Stimulated activated naive CD8-positive, alpha-beta T cell treated with anti-CD3 and anti-CD28 coated beads, Interleukin-15, Interleukin-2, amounts not matched to agents 100 ng/mL and 50 ng/mL, for 24 hours (primary cell): ENCODE data around the gene ADAMTS2.

Experiments used
- H3K27ac Mint-ChIP-seq: one replicate; pipeline ENCODE4 v1.8.0; 2021; ENCODE audit warnings: mild to moderate bottlenecking, mixed read lengths
- H3K27me3 Mint-ChIP-seq: one replicate; pipeline ENCODE4 v1.8.0; 2021; ENCODE audit warnings: mixed read lengths
- H3K36me3 Mint-ChIP-seq: one replicate; pipeline ENCODE4 v1.8.0; 2021; ENCODE audit warnings: low read depth, mixed read lengths
- H3K4me1 Mint-ChIP-seq: one replicate; pipeline ENCODE4 v1.8.0; 2021; ENCODE audit warnings: low read depth, mixed read lengths
- H3K4me3 Mint-ChIP-seq: one replicate; pipeline ENCODE4 v1.8.0; 2021; ENCODE audit warnings: mild to moderate bottlenecking, mixed read lengths
- H3K9me3 Mint-ChIP-seq: one replicate; pipeline ENCODE4 v1.8.0; 2021; ENCODE audit warnings: mixed read lengths

The ADAMTS2 gene

GRCh38 chr5:179281694-179282093 lies 63.6 kb downstream of the ADAMTS2 start:
- no peaks in the 10 kb centered on the region for H3K36me3 Mint-ChIP-seq
- H3K9me3 Mint-ChIP-seq, result peaks cover 5% of the 10 kb centered on the region
- no peaks in the 10 kb centered on the region for H3K27me3 Mint-ChIP-seq
- H3K4me3 Mint-ChIP-seq, result no peak overlapping the region
- H3K27ac Mint-ChIP-seq, result no peak overlapping the region
- no peaks in the 10 kb centered on the region for H3K4me1 Mint-ChIP-seq

DNA sequence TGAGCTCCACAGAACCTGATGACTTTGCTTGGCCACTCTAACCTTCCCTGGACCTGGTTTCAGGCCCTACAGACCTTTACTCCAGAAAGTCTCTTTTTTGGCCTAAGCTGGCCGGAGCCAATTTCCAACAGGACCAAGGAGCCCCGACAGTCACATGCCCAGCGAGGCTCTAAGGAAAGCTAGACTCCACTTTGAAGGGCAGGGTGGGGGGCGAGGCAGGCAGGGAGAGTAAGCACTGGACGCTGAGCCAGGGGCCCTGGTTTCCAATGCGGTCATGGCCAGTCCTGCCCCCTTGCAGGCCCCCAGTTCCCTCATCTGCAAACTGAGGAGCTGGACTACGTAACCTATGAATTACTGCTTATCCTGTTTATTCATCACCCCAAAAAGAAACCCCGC lies 65.2 kb downstream of the ADAMTS2 start:
- H3K9me3 Mint-ChIP-seq, result peaks cover 5% of the 10 kb centered on the region
- H3K27ac Mint-ChIP-seq, result no peak overlapping the region
- H3K36me3 Mint-ChIP-seq, result no peaks in the 10 kb centered on the region
- no peaks in the 10 kb centered on the region for H3K27me3 Mint-ChIP-seq
- H3K4me3 Mint-ChIP-seq, result no peak overlapping the region
- no peaks in the 10 kb centered on the region for H3K4me1 Mint-ChIP-seq

DNA sequence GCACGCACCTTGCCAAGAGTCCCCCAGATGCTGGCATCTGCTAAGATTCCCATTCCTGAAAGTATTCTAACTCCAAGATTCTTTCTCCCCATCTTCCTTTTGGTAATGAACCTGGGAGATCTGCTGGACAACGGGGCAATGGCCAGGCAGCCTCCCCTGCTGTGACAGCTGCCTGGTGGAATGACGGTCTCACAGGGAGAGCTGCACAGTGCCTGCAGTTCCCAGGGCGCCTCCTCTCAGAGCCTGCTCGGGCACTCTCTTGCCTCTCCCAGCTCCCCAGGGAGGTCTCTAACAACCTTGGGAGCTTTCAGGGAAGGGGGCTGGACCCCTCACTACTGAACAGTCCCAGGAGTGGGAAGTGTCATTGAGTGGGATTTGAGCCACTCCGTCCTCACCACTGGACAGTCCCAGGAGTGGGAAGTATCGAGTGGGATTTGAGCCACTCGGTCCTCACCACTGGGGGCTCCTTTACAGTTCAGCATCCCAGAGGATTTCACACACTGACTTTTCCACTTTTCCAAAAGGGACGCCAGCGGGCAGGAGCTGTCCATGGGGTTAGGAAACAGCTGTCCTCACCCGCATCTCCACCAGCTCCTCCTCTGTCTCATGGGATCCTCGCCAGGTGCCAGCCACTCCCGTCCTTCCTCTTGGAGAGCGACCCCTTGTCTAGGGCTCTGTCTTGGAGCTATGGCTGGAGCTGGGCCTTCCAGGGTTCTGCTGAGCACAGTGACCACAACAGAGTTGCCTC lies 65.7 kb downstream of the ADAMTS2 start:
- H3K27me3 Mint-ChIP-seq, result no peaks in the 10 kb centered on the region
- H3K9me3 Mint-ChIP-seq, result peaks cover 5% of the 10 kb centered on the region
- no peak overlapping the region for H3K27ac Mint-ChIP-seq
- no peaks in the 10 kb centered on the region for H3K36me3 Mint-ChIP-seq
- no peak overlapping the region for H3K4me3 Mint-ChIP-seq
- H3K4me1 Mint-ChIP-seq, result no peaks in the 10 kb centered on the region

- H3K9me3 Mint-ChIP-seq, result peaks cover 5% of the 10 kb centered on the region
- H3K36me3 Mint-ChIP-seq, result no peaks in the 10 kb centered on the region
- H3K27ac Mint-ChIP-seq, result no peak overlapping the region
- H3K4me1 Mint-ChIP-seq, result no peaks in the 10 kb centered on the region
- H3K27me3 Mint-ChIP-seq, result no peaks in the 10 kb centered on the region
- H3K4me3 Mint-ChIP-seq, result no peak overlapping the region
Observed at GRCh38 chr5:179278546-179278945, 66.7 kb downstream of the ADAMTS2 start.

DNA sequence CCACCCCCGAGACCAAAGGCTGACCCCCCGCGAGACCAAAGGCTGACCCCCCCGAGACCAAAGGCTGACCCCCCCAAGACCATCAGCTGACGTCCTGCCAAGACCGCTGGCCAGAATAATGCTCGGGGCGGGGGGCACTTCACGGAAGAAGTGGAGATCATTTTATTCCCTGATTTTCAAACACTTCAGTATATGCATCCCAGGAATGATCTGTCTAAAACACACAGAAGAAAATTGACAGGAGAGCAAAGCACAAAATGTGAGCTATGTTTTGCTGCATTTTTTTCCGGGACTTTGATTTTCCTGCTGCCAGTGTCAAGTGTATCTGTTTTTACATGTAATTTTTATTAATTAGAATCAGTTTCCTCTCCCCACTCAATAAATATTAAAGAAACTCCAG lies 67.1 kb downstream of the ADAMTS2 start:
- Mint-ChIP-seq H3K27ac (no peak overlapping the region), H3K9me3 (peaks cover 5% of the 10 kb centered on the region), H3K36me3 (no peaks in the 10 kb centered on the region), H3K4me1 (no peaks in the 10 kb centered on the region), H3K4me3 (no peak overlapping the region), H3K27me3 (no peaks in the 10 kb centered on the region)

- no peaks in the 10 kb centered on the region for H3K9me3 Mint-ChIP-seq
- H3K36me3 Mint-ChIP-seq, result no peaks in the 10 kb centered on the region
- H3K27ac Mint-ChIP-seq, result no peak overlapping the region
- no peaks in the 10 kb centered on the region for H3K4me1 Mint-ChIP-seq
- no peak overlapping the region for H3K4me3 Mint-ChIP-seq
- H3K27me3 Mint-ChIP-seq, result no peaks in the 10 kb centered on the region
Observed at GRCh38 chr5:179276838-179277395, 68.3 kb downstream of the ADAMTS2 start.

DNA sequence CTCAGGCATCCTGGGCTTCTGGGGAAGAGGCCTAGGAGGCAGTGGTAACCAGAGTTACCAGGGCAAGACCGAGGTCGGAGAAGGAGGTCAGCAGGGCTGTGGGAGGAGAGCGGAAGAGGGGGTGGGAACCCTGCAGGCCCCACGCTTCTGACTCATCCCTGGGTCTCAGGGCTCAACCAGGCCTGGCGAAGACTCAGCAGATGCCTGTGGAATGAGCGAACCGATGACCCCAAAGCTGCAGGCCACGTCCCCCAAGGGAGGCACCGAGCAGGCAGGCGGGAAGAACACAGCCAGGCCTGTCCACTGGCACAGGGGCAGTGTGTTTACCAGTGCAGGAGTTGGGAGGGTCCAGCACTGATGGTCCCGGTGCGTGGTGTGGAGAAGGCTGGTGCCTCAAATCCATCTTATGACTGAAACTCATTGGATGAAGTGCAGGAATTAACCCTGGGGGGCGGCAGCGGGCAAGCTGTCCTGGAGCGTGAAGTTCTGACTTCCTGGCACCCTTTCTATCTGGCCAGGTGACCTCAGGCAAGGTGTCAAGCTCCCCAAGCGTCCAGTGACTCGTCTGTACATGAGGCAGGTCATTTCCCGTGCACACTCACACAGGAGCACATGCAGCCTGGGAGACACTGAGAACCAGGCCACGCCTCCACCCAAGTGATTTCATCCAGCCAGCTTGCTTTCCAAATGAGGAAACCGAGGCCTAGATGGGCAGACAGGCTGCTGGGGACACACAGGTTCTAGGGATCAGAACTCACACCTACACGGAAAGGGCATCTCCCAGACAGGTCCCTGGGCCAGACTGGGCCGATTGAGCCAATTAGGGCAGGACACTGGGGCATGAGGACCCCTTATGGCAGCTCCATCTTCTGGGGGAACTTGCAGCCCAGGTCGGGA lies 69.1 kb downstream of the ADAMTS2 start:
- Mint-ChIP-seq H3K4me1 (no peaks in the 10 kb centered on the region), H3K27me3 (no peaks in the 10 kb centered on the region), H3K9me3 (no peaks in the 10 kb centered on the region), H3K4me3 (no peak overlapping the region), H3K36me3 (no peaks in the 10 kb centered on the region), H3K27ac (no peak overlapping the region)

DNA sequence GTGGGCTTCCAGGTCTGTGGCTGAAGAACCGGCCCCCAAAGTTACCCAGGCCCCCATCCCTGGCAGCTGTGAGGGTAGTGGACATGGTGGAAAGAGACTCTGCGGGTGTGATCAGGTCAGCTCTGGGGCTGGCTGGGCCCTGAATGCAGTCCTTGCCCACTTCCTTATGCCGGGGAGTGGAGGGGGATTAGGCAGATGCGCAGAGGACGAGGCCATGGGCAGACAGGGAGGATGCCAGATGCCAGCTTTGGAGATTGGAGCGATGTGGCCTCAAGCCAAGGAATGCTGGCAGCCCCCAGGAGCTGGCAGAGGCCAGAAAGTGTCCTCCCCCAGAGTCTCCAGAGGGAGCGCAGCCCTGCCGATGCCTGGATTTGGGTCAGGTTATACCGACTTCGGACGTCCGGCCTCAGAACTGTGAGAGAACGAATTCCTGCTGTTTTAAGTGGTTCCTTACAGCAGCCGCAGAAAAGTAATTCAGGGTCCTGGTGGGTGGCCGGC lies 69.8 kb downstream of the ADAMTS2 start:
- H3K27ac Mint-ChIP-seq, result no peak overlapping the region
- H3K36me3 Mint-ChIP-seq, result no peaks in the 10 kb centered on the region

GRCh38 chr5:179274321-179275315 lies 70.6 kb downstream of the ADAMTS2 start:
- no peaks in the 10 kb centered on the region for H3K36me3 Mint-ChIP-seq
- H3K4me3 Mint-ChIP-seq, result no peak overlapping the region
- no peak overlapping the region for H3K27ac Mint-ChIP-seq
- H3K4me1 Mint-ChIP-seq, result no peaks in the 10 kb centered on the region
- no peaks in the 10 kb centered on the region for H3K9me3 Mint-ChIP-seq
- H3K27me3 Mint-ChIP-seq, result no peaks in the 10 kb centered on the region

More for the DNA sequence above, 69.8 kb downstream of the ADAMTS2 start:
- Mint-ChIP-seq H3K9me3 (no peaks in the 10 kb centered on the region), H3K4me1 (no peaks in the 10 kb centered on the region), H3K4me3 (no peak overlapping the region), H3K27me3 (no peaks in the 10 kb centered on the region)

DNA sequence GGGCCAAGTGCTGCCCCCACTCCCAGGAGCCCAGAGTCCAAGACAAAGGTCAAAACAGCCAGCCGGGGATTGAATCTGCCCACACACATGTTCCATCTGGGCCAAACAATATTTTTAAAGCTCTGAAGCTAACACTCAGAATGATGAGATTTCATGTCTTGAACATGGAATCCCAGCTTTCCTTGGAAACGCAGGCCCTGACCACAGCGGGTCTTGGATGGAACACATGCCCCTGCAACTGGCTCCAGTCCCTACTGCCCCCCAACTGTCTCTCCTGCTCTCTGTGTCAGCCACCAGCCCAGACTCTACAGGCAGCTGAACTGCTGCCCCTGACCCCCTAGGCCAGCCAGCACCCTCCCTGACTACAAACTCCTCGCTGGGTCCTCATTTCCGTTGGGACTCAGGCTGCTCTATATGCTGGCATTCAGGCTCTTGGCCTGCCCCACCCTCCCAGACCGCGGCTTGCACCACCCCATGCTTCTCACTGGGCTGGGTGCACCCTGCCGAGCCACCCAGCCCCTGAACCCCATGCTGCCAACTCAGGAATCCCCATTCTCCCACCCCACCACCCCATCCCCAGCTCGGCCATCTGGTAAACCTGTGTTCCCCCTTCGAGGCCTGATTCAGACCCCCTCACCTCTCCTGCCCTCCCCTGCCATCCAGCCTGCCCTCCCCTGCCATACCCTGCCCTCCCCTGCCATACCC lies 71.7 kb downstream of the ADAMTS2 start:
- Mint-ChIP-seq H3K27me3 (no peaks in the 10 kb centered on the region), H3K27ac (no peak overlapping the region), H3K4me1 (no peaks in the 10 kb centered on the region), H3K4me3 (no peak overlapping the region), H3K36me3 (no peaks in the 10 kb centered on the region), H3K9me3 (no peaks in the 10 kb centered on the region)

DNA sequence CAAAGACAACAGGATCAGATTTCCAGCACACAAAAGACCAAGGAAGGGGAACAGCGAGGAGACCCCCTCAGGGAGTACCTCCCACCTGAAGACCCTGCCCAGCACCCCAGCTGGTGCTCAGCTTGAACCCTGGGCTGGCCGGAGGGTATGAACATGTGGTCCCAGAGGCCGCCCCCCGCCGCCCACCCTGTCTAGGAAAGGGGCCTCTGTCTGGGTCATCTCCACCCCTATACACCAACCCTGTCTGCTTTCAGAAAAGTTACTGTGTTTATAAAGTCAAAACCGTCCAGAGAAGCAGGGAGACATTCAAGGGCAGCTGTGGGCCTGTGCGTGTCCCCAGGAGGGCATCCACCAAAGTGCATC lies 72.2 kb downstream of the ADAMTS2 start:
- Mint-ChIP-seq H3K36me3 (no peaks in the 10 kb centered on the region), H3K9me3 (no peaks in the 10 kb centered on the region), H3K4me3 (no peak overlapping the region), H3K27me3 (no peaks in the 10 kb centered on the region), H3K27ac (no peak overlapping the region), H3K4me1 (no peaks in the 10 kb centered on the region)

GRCh38 chr5:179272326-179273072 lies 72.8 kb downstream of the ADAMTS2 start:
- H3K4me1 Mint-ChIP-seq, result no peaks in the 10 kb centered on the region
- no peaks in the 10 kb centered on the region for H3K27me3 Mint-ChIP-seq
- H3K36me3 Mint-ChIP-seq, result no peaks in the 10 kb centered on the region
- no peak overlapping the region for H3K27ac Mint-ChIP-seq
- H3K4me3 Mint-ChIP-seq, result no peak overlapping the region
- H3K9me3 Mint-ChIP-seq, result no peaks in the 10 kb centered on the region

DNA sequence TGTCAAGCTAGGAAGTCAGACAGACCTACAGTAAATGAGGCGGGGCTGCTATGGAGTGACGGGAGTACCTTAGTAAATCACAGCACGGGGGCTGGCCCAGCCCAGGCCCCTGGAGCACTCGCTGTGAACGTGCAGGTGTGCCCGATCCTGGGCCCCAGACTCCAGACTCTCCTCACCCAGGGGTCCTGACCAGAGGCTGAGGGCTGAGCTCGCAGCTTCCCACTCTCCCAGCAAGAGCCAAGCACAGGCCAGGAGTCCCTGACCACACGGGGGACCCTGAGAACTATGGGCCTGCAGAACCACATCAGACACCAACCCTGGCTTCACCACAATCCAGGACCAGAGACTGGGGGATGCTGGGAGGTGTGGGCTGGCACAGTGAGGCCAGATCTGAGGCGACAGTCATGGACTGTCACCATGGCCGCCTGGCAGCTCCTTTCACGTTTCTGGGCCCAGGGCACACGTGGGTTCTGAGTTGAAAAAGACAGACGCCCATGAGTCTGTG lies 73.4 kb downstream of the ADAMTS2 start:
- Mint-ChIP-seq H3K36me3 (no peaks in the 10 kb centered on the region), H3K4me1 (no peaks in the 10 kb centered on the region), H3K27ac (no peak overlapping the region), H3K9me3 (no peaks in the 10 kb centered on the region), H3K27me3 (no peaks in the 10 kb centered on the region), H3K4me3 (no peak overlapping the region)
